ENCODE measurements around the gene ATP9B.
"Not testable (repeated sequence)": the region's sequence is repeated elsewhere in the genome, so short reads cannot be mapped to it uniquely, and the experiment has no call there.

The ATP9B gene

GRCh38 chr18:79372991-79373390 is 303.8 kb downstream of the ATP9B start:
- no peak for DNase-seq

- no peak for DNase-seq
Measured at GRCh38 chr18:79373736-79374135, 304.5 kb downstream of the ATP9B start.

GRCh38 chr18:79374408-79375171 is 305.4 kb downstream of the ATP9B start:
- no peak for DNase-seq

GRCh38 chr18:79375441-79376154 is 306.4 kb downstream of the ATP9B start:
- DNase-seq, result no peak

GRCh38 chr18:79376661-79377060 is 307.5 kb downstream of the ATP9B start:
- not testable (repeated sequence) for DNase-seq

GRCh38 chr18:79377187-79377891 is 308.1 kb downstream of the ATP9B start:
- DNase-seq, result no peak

GRCh38 chr18:79378536-79379250 is 309.5 kb downstream of the ATP9B start:
- DNase-seq, result peak; percentile 92

- no peak for DNase-seq
Measured at GRCh38 chr18:79379251-79379905, 310.2 kb downstream of the ATP9B start.

GRCh38 chr18:79379931-79380815 is 311.0 kb downstream of the ATP9B start:
- DNase-seq, result no peak

GRCh38 chr18:79380816-79381806 is 311.9 kb downstream of the ATP9B start:
- DNase-seq, result peak; percentile 82

- DNase-seq, result no peak
Measured at GRCh38 chr18:79381811-79382311, 312.7 kb downstream of the ATP9B start.

GRCh38 chr18:79382681-79383387 is 313.6 kb downstream of the ATP9B start:
- no peak for DNase-seq

GRCh38 chr18:79383388-79384056 is 314.3 kb downstream of the ATP9B start:
- DNase-seq, result no peak

- no peak for DNase-seq
Measured at GRCh38 chr18:79384151-79384807, 315.1 kb downstream of the ATP9B start.

GRCh38 chr18:79384834-79385233 is 315.6 kb downstream of the ATP9B start:
- no peak for DNase-seq

- DNase-seq, result no peak
Measured at GRCh38 chr18:79385326-79385707, 316.1 kb downstream of the ATP9B start.

GRCh38 chr18:79385708-79386341 is 316.6 kb downstream of the ATP9B start:
- peak; percentile 28 for DNase-seq

GRCh38 chr18:79386547-79386946 is 317.4 kb downstream of the ATP9B start:
- no peak for DNase-seq

Data from femur (tissue), 1 donor.